IPS-NIHi7 (cell line): ENCODE results near the gene ANKRD17.

Experiments used
- DNase-seq: peaks from one replicate; pipeline ENCODE4 v3.0.0; 2012; ENCODE audit warnings: mixed read lengths; ENCODE audit errors: extremely low spot score

ANKRD17 gene

DNA sequence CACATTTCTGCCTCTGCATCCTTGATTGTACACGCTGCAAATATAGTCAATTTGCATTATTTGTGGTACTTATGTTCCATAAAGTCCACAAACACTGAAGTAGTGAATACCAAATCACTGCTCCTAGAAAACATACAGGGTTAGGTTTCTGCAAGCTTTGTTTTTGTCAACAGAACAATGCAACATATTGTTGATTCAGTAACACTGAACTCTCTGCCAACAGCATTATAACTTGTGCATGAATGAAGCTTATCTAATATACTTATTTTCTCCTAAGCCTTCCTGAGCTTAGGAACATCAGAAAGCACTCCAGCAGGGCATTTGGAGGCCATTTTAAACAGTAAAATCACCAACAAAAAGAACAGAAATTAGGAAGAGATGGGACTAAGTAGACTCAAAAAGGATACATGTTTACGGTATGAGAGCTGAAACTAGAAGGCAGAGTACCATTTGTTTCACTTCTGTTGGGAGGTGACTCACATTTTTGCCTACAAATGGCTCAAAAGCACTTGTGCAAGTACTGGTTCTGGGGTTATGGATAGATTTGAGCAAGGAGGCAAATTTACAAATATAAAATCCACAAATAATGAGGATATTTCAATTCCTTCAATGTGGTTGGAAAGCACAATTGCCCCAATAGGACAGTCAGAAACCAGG, 203.2 kb downstream of the ANKRD17 start:
- no peak for DNase-seq

DNA sequence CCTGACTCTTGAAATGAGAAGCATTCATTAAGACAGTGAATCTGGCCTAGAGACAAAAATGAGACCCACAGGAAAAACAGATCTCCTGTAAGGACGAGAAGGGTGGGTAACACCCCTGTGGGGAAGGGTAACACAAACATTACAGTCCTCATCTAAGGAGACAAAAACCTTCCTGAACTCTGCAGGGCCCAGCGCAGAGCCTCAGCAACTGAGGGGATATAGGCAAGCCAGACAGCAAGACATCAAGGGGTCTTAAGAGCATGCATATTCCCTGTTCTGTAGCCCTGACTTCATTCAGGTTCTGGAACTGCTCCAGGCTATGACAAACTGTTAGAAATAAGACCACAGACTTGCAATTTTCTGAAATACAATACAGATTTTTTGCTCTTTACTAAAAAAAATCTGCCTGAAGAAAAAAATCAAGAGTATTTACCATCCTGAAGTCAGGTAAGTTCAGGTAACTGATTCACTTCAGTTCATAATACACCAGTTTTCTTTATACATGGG, 204.6 kb downstream of the ANKRD17 start:
- peak; percentile 15 for DNase-seq

DNA sequence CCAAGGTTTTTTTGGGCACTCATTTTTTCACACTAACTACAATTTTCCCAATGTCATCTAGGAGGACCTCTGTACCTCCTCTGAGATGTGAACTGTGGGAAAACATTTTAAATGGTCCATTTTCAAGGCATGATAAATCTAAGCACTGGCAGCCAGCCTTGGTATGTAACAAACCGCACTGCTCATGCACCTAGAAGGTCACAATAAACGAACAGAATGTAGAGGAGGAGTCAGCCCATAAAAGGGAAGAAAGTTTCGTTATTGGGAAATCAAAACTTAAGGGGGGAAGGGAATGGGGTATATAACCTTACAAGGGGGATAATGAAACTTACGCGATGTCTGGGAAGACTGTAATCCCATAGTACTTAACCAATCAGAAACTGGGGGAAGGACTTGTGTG, 205.5 kb downstream of the ANKRD17 start:
- DNase-seq = no peak

DNA sequence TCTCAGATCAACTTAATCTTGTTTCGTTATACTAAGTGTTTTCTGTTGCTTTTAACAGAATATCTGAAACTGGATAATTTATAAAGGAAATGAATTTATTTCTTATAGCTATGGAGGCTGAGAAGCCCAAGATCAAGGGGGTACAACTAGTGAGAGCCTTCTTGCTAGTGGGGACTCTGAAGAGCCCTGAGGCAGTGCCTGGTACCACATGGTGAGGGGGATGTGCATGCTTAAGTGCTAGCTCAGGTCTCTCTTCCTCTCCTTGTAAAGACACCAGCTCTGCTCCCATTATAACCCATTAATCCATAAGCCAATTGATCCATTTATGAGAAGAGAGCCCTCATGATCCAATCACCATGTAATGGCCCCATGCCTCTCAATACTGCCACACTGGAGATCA, 207.0 kb downstream of the ANKRD17 start:
- DNase-seq = peak; percentile 10

- DNase-seq = no peak
These were observed 212.7 kb downstream of the ANKRD17 start for GRCh38 chr4:73045879-73046278.

DNA sequence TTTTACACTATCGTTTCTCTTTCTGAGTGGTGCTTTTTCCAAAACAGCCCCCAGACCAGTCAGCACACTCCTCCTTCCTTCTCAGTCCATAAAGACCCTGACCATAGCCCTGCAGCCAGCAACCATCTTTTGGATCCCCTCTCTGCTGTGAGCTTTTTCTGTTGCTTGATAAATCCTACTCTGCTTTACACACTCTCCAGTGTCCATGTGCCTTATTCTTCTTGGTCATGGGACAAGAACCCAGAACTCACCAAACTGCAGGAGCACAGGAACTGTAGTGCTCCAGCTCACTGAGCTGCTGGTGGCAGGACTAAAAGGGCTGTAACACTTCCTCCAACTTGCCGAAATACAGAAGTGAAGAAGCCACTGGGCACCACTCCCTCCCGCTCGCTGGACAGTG, 221.5 kb downstream of the ANKRD17 start:
- no peak for DNase-seq

GRCh38 chr4:73036123-73036522, 222.5 kb downstream of the ANKRD17 start:
- DNase-seq = no peak

GRCh38 chr4:73034896-73035295, 223.7 kb downstream of the ANKRD17 start:
- no peak for DNase-seq

- DNase-seq = no peak
These were observed 230.0 kb downstream of the ANKRD17 start for GRCh38 chr4:73028621-73029020.
